SK-N-SH (cell line): ENCODE results near the gene TFG. TPM values are rescaled to one million over a fixed set of nuclear protein-coding genes. Genes with fewer than 3 reads are reported as not detected.

ENCODE experiments used
- CTCF ChIA-PET: fragments of 300-600, 350-600 bp; formaldehyde crosslinking; extraction: SDS; loops from one replicate; lab custom pipeline; 2021; lab: Yijun Ruan, JAX
- POLR2A ChIA-PET: fragments of 350-600 bp; sonication (Branson Sonifier 250); formaldehyde crosslinking; extraction: SDS; loops from one replicate; lab custom pipeline; 2020; ENCODE audit warnings: antibody characterized with exemption, inconsistent platforms; lab: Yijun Ruan, JAX
- DNase-seq: peaks from one replicate; pipeline ENCODE4 v3.0.0; 2012
- H2AFZ ChIP-seq: fragments of 200-600 bp; sonication (generic); 2 replicates; pipeline ENCODE4 v1.8.1; 2016; ENCODE audit warnings: antibody characterized with exemption, mild to moderate bottlenecking, low read depth
- H3F3A ChIP-seq: fragments of 200-600 bp; sonication (generic); replicated peaks from 2 replicates; pipeline ENCODE3; 2016; ENCODE audit warnings: antibody characterized with exemption, mild to moderate bottlenecking; ENCODE audit not compliant: insufficient read depth
- H3K27ac ChIP-seq, 2 experiments: fragments of 200-500 bp in 1 of 2; fragments of 200-600 bp in 1 of 2; sonication (Bioruptor generic) in 1 of 2; sonication (generic), shearing (Covaris generic) in 1 of 2; 2 replicates each; pipeline versions ENCODE4 v1.5.1 to v1.6.1; 2014 to 2016; ENCODE audit warnings: low read depth in 2 of 2, inconsistent platforms in 1 of 2, low read length in 1 of 2, mild to moderate bottlenecking in 1 of 2, mixed read lengths in 1 of 2
- H3K27me3 ChIP-seq: fragments of 200-600 bp; sonication (generic), shearing (Covaris generic); 2 replicates; pipeline ENCODE4 v1.6.1; 2016; ENCODE audit warnings: mixed run types; ENCODE audit not compliant: insufficient read depth
- H3K36me3 ChIP-seq, 2 experiments: fragments of 200-500 bp in 1 of 2; fragments of 200-600 bp in 1 of 2; sonication (Bioruptor generic) in 1 of 2; sonication (generic) in 1 of 2; replicated peaks in 1 of 2; 2 replicates each; pipeline versions ENCODE3 to v1.5.1; 2014 to 2016; ENCODE audit warnings: low read length in 1 of 2, mild to moderate bottlenecking in 1 of 2; ENCODE audit not compliant: insufficient read depth in 2 of 2, control insufficient read depth in 1 of 2
- H3K4me1 ChIP-seq, 2 experiments: fragments of 200-500 bp in 1 of 2; fragments of 200-600 bp in 1 of 2; sonication (Bioruptor generic) in 1 of 2; sonication (generic), shearing (Covaris generic) in 1 of 2; 2 replicates each; pipeline versions ENCODE4 v1.5.1 to v1.6.1; 2014 to 2016; ENCODE audit warnings: low read depth in 1 of 2, low read length in 1 of 2, mixed run types in 1 of 2; ENCODE audit not compliant: insufficient read depth in 2 of 2, control insufficient read depth in 1 of 2
- H3K4me2 ChIP-seq: fragments of 200-600 bp; sonication (generic), shearing (Covaris generic); 2 replicates; pipeline ENCODE4 v1.6.1; 2017; ENCODE audit warnings: mixed run types
- H3K4me3 ChIP-seq, 2 experiments: fragments of 200-500 bp in 1 of 2; fragments of 200-600 bp in 1 of 2; sonication (Bioruptor generic) in 1 of 2; sonication (generic), shearing (Covaris generic) in 1 of 2; 2 replicates each; pipeline versions ENCODE4 v1.5.1 to v1.8.1; 2014 to 2016; ENCODE audit warnings: low read depth in 2 of 2, inconsistent platforms in 1 of 2, low read length in 1 of 2, mild to moderate bottlenecking in 1 of 2, mixed read lengths in 1 of 2, moderate library complexity in 1 of 2
- H3K79me2 ChIP-seq: fragments of 200-600 bp; sonication (generic); 2 replicates; pipeline ENCODE4 v1.8.1; 2017; ENCODE audit warnings: mild to moderate bottlenecking; ENCODE audit not compliant: insufficient read depth
- H3K9ac ChIP-seq: fragments of 200-600 bp; sonication (generic); 2 replicates; pipeline ENCODE4 v1.6.1; 2017; ENCODE audit warnings: mixed run types
- H3K9me2 ChIP-seq: fragments of 200-600 bp; sonication (generic); 2 replicates; pipeline ENCODE4 v1.6.1; 2017; ENCODE audit warnings: mixed run types
- H3K9me3 ChIP-seq: fragments of 200-600 bp; sonication (generic); 2 replicates; pipeline ENCODE4 v1.6.1; 2017; ENCODE audit warnings: mixed run types, mild to moderate bottlenecking, moderate library complexity
- H4K20me1 ChIP-seq: fragments of 200-600 bp; sonication (generic); 2 replicates; pipeline ENCODE4 v1.6.1; 2017; ENCODE audit warnings: mild to moderate bottlenecking, mixed run types; ENCODE audit not compliant: insufficient read depth
- CHD2 ChIP-seq: fragments of 150-350 bp; IDR thresholded peaks from 2 replicates; pipeline ENCODE4 v1.6.1; 2018; ENCODE audit warnings: low read length; ENCODE audit not compliant: partially characterized antibody
- ELF1 ChIP-seq: IDR thresholded peaks from 2 replicates; pipeline ENCODE4 v1.4.0; 2012
- EP300 ChIP-seq, 2 experiments: IDR thresholded peaks; 2 replicates each; pipeline versions ENCODE4 v1.4.0 to v1.6.1; 2012; ENCODE audit warnings: borderline replicate concordance in 1 of 2, low read depth in 1 of 2, low read length in 1 of 2
- EZH2phosphoT487 ChIP-seq: fragments of 200-600 bp; sonication (generic); IDR thresholded peaks from 2 replicates; pipeline ENCODE4 v1.6.1; 2017; ENCODE audit warnings: low read depth, mixed run types, mild to moderate bottlenecking, antibody characterized with exemption, moderate library complexity, borderline replicate concordance
- FOSL2 ChIP-seq: IDR thresholded peaks from 2 replicates; pipeline ENCODE4 v1.4.0; 2012; ENCODE audit warnings: low read depth, mild to moderate bottlenecking, moderate library complexity, borderline replicate concordance
- FOXJ3 ChIP-seq: sonication (generic); formaldehyde crosslinking; IDR thresholded peaks from 2 replicates; pipeline ENCODE4 v1.5.1; 2020; ENCODE audit warnings: mild to moderate bottlenecking, missing genetic modification reagents
- FOXM1 ChIP-seq: IDR thresholded peaks from 2 replicates; pipeline ENCODE4 v1.4.0; 2012; ENCODE audit warnings: low read depth, mild to moderate bottlenecking
- GABPA ChIP-seq: IDR thresholded peaks from 2 replicates; pipeline ENCODE4 v1.4.0; 2012; ENCODE audit warnings: low read depth, mild to moderate bottlenecking
- MEF2A ChIP-seq: IDR thresholded peaks from 2 replicates; pipeline ENCODE4 v1.4.0; 2012; ENCODE audit warnings: low read depth, borderline replicate concordance
- MXI1 ChIP-seq: IDR thresholded peaks from 2 replicates; pipeline ENCODE4 v1.6.1; 2012; ENCODE audit warnings: mild to moderate bottlenecking, low read depth, low read length, improper control_type of control experiment
- NFIC ChIP-seq: IDR thresholded peaks from 2 replicates; pipeline ENCODE4 v1.4.0; 2012; ENCODE audit warnings: borderline replicate concordance
- NRF1 ChIP-seq: IDR thresholded peaks from 2 replicates; pipeline ENCODE4 v1.6.1; 2012; ENCODE audit warnings: low read depth, mild to moderate bottlenecking, low read length
- RFX5 ChIP-seq: IDR thresholded peaks from 2 replicates; pipeline ENCODE4 v1.6.1; 2012; ENCODE audit warnings: mild to moderate bottlenecking, improper control_type of control experiment, low read length
- RXRA ChIP-seq: IDR thresholded peaks from 2 replicates; pipeline ENCODE4 v1.4.0; 2012; ENCODE audit warnings: low read depth, mild to moderate bottlenecking, borderline replicate concordance
- YY1 ChIP-seq: IDR thresholded peaks from 2 replicates; pipeline ENCODE4 v1.4.0; 2012; ENCODE audit warnings: low read depth, mild to moderate bottlenecking
- WGBS: methylation state at CpG from one replicate; pipeline ENCODE4 v1.1.6; 2017; ENCODE audit warnings: low lambda C conversion rate; 5-methylcytosine and 5-hydroxymethylcytosine counted together
- polyA plus RNA-seq, 3 experiments: library from polyadenylated mRNA; depleted of rRNA; stranded (reverse); fragments of >200 nt; gene quantifications; 2 replicates each; pipeline ENCODE4 v1.2.3, GENCODE V29; 2012
- TF ChIP-seq, protein P1 (sequence below): fragments of 150-350 bp; IDR thresholded peaks from 2 replicates; pipeline ENCODE4 v1.6.1; 2017; ENCODE audit warnings: antibody characterized with exemption, low read length, low read depth, borderline replicate concordance
- TF ChIP-seq, protein P2 (sequence below): IDR thresholded peaks from 2 replicates; pipeline ENCODE4 v1.6.1; 2012; ENCODE audit warnings: mild to moderate bottlenecking, low read depth, low read length, moderate library complexity
- TF ChIP-seq, protein P3 (sequence below): IDR thresholded peaks from 2 replicates; pipeline ENCODE4; 2012
- TF ChIP-seq, protein P4 (sequence below): IDR thresholded peaks from 2 replicates; pipeline ENCODE4 v1.4.0; 2012; ENCODE audit warnings: low read depth, borderline replicate concordance
- TF ChIP-seq, protein P5 (sequence below): fragments of 200-600 bp; sonication (generic); IDR thresholded peaks from 2 replicates; pipeline ENCODE4 v1.6.1; 2017; ENCODE audit warnings: antibody characterized with exemption, mild to moderate bottlenecking, moderate library complexity

The TFG gene
- polyA plus RNA-seq, 1 of the 3 experiments (the other 2 are of a cell fraction): 83.1 TPM

DNA sequence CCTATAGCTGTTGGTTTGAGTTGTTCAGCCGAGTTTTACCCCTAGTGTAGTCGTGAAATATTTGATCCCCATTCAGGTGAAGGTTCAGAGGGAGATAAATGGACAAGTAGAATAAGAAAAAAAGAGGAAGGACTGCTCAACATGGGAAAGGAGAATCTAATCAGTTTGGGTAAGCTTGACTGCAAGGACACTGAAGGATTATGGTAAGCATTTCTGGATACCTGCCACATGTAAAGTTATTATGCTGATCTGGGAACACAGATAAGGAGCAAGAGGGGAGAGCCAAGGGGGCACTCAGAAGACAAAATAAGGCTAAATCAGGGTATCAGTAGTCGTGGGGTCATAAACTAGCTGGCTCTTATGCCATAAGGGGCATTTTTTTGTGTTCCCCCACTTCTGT is 49.9 kb downstream of the TFG start:
- Histone ChIP-seq H3K9me3 (no peaks in the 10 kb centered on the region), H3K9me2 (no peaks in the 10 kb centered on the region), H3K4me2 (no peak overlapping the region), H3K4me1 (no peaks in the 10 kb centered on the region; a peak in 1 of 4 replicates), H3K4me3 (no peak overlapping the region), H3K27me3 (no peaks in the 10 kb centered on the region), H4K20me1 (no peaks in the 10 kb centered on the region), H3K9ac (no peak overlapping the region), H3K36me3 (peaks cover 10 to 11% of the 10 kb centered on the region in 2 experiments), H3K79me2 (no peaks in the 10 kb centered on the region)
- no peak for DNase-seq
- CTCF ChIA-PET: interaction anchor here (1.6 to 3.3 kb wide), 2 partner anchors 23 to 437 kb away, joined by 4 to 13 read pairs; no protein-coding TSS in a partner anchor
- WGBS: 76% methylated on average over 3 of the region's 3 CpGs
- TF ChIP-seq, protein P1, sequence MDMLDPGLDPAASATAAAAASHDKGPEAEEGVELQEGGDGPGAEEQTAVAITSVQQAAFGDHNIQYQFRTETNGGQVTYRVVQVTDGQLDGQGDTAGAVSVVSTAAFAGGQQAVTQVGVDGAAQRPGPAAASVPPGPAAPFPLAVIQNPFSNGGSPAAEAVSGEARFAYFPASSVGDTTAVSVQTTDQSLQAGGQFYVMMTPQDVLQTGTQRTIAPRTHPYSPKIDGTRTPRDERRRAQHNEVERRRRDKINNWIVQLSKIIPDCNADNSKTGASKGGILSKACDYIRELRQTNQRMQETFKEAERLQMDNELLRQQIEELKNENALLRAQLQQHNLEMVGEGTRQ: no peak
- no peak for TF ChIP-seq GABPA
- TF ChIP-seq FOXJ3 (CRISPR knock-in tag): no peak
- TF ChIP-seq RFX5: no peak
- TF ChIP-seq EZH2phosphoT487: no peak
- TF ChIP-seq, protein P2, sequence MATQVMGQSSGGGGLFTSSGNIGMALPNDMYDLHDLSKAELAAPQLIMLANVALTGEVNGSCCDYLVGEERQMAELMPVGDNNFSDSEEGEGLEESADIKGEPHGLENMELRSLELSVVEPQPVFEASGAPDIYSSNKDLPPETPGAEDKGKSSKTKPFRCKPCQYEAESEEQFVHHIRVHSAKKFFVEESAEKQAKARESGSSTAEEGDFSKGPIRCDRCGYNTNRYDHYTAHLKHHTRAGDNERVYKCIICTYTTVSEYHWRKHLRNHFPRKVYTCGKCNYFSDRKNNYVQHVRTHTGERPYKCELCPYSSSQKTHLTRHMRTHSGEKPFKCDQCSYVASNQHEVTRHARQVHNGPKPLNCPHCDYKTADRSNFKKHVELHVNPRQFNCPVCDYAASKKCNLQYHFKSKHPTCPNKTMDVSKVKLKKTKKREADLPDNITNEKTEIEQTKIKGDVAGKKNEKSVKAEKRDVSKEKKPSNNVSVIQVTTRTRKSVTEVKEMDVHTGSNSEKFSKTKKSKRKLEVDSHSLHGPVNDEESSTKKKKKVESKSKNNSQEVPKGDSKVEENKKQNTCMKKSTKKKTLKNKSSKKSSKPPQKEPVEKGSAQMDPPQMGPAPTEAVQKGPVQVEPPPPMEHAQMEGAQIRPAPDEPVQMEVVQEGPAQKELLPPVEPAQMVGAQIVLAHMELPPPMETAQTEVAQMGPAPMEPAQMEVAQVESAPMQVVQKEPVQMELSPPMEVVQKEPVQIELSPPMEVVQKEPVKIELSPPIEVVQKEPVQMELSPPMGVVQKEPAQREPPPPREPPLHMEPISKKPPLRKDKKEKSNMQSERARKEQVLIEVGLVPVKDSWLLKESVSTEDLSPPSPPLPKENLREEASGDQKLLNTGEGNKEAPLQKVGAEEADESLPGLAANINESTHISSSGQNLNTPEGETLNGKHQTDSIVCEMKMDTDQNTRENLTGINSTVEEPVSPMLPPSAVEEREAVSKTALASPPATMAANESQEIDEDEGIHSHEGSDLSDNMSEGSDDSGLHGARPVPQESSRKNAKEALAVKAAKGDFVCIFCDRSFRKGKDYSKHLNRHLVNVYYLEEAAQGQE: no peak
- no peak for TF ChIP-seq NFIC
- TF ChIP-seq, protein P3, sequence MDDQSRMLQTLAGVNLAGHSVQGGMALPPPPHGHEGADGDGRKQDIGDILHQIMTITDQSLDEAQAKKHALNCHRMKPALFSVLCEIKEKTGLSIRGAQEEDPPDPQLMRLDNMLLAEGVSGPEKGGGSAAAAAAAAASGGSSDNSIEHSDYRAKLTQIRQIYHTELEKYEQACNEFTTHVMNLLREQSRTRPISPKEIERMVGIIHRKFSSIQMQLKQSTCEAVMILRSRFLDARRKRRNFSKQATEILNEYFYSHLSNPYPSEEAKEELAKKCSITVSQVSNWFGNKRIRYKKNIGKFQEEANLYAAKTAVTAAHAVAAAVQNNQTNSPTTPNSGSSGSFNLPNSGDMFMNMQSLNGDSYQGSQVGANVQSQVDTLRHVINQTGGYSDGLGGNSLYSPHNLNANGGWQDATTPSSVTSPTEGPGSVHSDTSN: no peak
- TF ChIP-seq FOXM1: no peak
- TF ChIP-seq, protein P4, sequence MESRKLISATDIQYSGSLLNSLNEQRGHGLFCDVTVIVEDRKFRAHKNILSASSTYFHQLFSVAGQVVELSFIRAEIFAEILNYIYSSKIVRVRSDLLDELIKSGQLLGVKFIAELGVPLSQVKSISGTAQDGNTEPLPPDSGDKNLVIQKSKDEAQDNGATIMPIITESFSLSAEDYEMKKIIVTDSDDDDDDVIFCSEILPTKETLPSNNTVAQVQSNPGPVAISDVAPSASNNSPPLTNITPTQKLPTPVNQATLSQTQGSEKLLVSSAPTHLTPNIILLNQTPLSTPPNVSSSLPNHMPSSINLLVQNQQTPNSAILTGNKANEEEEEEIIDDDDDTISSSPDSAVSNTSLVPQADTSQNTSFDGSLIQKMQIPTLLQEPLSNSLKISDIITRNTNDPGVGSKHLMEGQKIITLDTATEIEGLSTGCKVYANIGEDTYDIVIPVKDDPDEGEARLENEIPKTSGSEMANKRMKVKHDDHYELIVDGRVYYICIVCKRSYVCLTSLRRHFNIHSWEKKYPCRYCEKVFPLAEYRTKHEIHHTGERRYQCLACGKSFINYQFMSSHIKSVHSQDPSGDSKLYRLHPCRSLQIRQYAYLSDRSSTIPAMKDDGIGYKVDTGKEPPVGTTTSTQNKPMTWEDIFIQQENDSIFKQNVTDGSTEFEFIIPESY: no peak
- no peak for TF ChIP-seq EP300 (IDR thresholded peaks at IDR 0.05; ENCODE audit: borderline replicate concordance in 1 of 2, low read depth in 1 of 2, low read length in 1 of 2)
- no peak for TF ChIP-seq MEF2A
- TF ChIP-seq ELF1: no peak
- no peak for TF ChIP-seq FOSL2
- TF ChIP-seq CHD2: no peak
- no peak for TF ChIP-seq YY1
- no peak for TF ChIP-seq MXI1
- no peak for TF ChIP-seq NRF1
- TF ChIP-seq, protein P5, sequence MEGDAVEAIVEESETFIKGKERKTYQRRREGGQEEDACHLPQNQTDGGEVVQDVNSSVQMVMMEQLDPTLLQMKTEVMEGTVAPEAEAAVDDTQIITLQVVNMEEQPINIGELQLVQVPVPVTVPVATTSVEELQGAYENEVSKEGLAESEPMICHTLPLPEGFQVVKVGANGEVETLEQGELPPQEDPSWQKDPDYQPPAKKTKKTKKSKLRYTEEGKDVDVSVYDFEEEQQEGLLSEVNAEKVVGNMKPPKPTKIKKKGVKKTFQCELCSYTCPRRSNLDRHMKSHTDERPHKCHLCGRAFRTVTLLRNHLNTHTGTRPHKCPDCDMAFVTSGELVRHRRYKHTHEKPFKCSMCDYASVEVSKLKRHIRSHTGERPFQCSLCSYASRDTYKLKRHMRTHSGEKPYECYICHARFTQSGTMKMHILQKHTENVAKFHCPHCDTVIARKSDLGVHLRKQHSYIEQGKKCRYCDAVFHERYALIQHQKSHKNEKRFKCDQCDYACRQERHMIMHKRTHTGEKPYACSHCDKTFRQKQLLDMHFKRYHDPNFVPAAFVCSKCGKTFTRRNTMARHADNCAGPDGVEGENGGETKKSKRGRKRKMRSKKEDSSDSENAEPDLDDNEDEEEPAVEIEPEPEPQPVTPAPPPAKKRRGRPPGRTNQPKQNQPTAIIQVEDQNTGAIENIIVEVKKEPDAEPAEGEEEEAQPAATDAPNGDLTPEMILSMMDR: no peak
- no peak for TF ChIP-seq RXRA
- TF ChIP-seq, all 33 proteins: peak for 0
- H3F3A ChIP-seq: peaks cover 13% of the 10 kb centered on the region
- H3K27ac ChIP-seq: no peak overlapping the region; a peak in 1 of 4 replicates
- POLR2A ChIA-PET: no interaction called here
- no peak overlapping the region for H2AFZ ChIP-seq
